IPS-NIHi7 (cell line): ENCODE measurements around the gene PDE4D.

Experiments used
- DNase-seq: peaks from one replicate; pipeline ENCODE4 v3.0.0; 2012; ENCODE audit warnings: mixed read lengths; ENCODE audit errors: extremely low spot score

Gene PDE4D

GRCh38 chr5:59180515-59180914 lies 713.0 kb downstream of the PDE4D start:
- DNase-seq: no peak

GRCh38 chr5:59179704-59180103 lies 713.8 kb downstream of the PDE4D start:
- DNase-seq: no peak

- no peak for DNase-seq
Measured at GRCh38 chr5:59178482-59178881, 715.0 kb downstream of the PDE4D start.

GRCh38 chr5:59178071-59178470 lies 715.5 kb downstream of the PDE4D start:
- no peak for DNase-seq

GRCh38 chr5:59177644-59178043 lies 715.9 kb downstream of the PDE4D start:
- no peak for DNase-seq

- peak; percentile 48 for DNase-seq
Measured at GRCh38 chr5:59174248-59174844, 719.2 kb downstream of the PDE4D start.

GRCh38 chr5:59173578-59173977 lies 719.9 kb downstream of the PDE4D start:
- no peak for DNase-seq

- no peak for DNase-seq
Measured at GRCh38 chr5:59171131-59171530, 722.4 kb downstream of the PDE4D start.

GRCh38 chr5:59169768-59170150 lies 723.8 kb downstream of the PDE4D start:
- no peak for DNase-seq

GRCh38 chr5:59169081-59169767 lies 724.3 kb downstream of the PDE4D start:
- no peak for DNase-seq

GRCh38 chr5:59168067-59168466 lies 725.5 kb downstream of the PDE4D start:
- no peak for DNase-seq

GRCh38 chr5:59164041-59164830 lies 729.3 kb downstream of the PDE4D start:
- no peak for DNase-seq

- DNase-seq: no peak
Measured at GRCh38 chr5:59161221-59162105, 732.1 kb downstream of the PDE4D start.

GRCh38 chr5:59158637-59159391 lies 734.7 kb downstream of the PDE4D start:
- DNase-seq: no peak

- DNase-seq: no peak
Measured at GRCh38 chr5:59158165-59158564, 735.4 kb downstream of the PDE4D start.

- DNase-seq: no peak
Measured at GRCh38 chr5:59157068-59157467, 736.5 kb downstream of the PDE4D start.

- no peak for DNase-seq
Measured at GRCh38 chr5:59152701-59153245, 740.8 kb downstream of the PDE4D start.

GRCh38 chr5:59151162-59151889 lies 742.2 kb downstream of the PDE4D start:
- DNase-seq: no peak

- DNase-seq: no peak
Measured at GRCh38 chr5:59149827-59150226, 743.7 kb downstream of the PDE4D start.

GRCh38 chr5:59149271-59149670 lies 744.3 kb downstream of the PDE4D start:
- DNase-seq: no peak
